ENCODE results near the gene CHD2.

CHD2 gene

GRCh38 chr15:93066224-93066681, 166.1 kb downstream of the CHD2 start (continued):
- TF ChIP-seq, protein P1, sequence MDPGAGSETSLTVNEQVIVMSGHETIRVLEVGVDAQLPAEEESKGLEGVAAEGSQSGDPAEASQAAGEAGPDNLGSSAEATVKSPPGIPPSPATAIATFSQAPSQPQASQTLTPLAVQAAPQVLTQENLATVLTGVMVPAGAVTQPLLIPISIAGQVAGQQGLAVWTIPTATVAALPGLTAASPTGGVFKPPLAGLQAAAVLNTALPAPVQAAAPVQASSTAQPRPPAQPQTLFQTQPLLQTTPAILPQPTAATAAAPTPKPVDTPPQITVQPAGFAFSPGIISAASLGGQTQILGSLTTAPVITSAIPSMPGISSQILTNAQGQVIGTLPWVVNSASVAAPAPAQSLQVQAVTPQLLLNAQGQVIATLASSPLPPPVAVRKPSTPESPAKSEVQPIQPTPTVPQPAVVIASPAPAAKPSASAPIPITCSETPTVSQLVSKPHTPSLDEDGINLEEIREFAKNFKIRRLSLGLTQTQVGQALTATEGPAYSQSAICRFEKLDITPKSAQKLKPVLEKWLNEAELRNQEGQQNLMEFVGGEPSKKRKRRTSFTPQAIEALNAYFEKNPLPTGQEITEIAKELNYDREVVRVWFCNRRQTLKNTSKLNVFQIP (CRISPR knock-in tag; IDR thresholded peaks at IDR 0.05; ENCODE audit: borderline replicate concordance, low read depth), result no peak
- no peak for TF ChIP-seq ARNTL (CRISPR knock-in tag; IDR thresholded peaks at IDR 0.05; ENCODE audit: borderline replicate concordance, low read depth)
- TF ChIP-seq OSR1 (CRISPR knock-in tag; IDR thresholded peaks at IDR 0.05), result no peak
- TF ChIP-seq TOX (CRISPR knock-in tag; IDR thresholded peaks at IDR 0.05; ENCODE audit: borderline replicate concordance), result no peak
- no peak for TF ChIP-seq ZFP30 (CRISPR knock-in tag; IDR thresholded peaks at IDR 0.05)
- no peak for TF ChIP-seq ESRRG (CRISPR knock-in tag; IDR thresholded peaks at IDR 0.05)
- TF ChIP-seq ZNF565 (CRISPR knock-in tag; conservative IDR thresholded peaks at IDR 0.05; ENCODE audit: low read depth), result no peak
- no peak for TF ChIP-seq CREB5 (CRISPR knock-in tag; IDR thresholded peaks at IDR 0.05; ENCODE audit: low read depth)

- TF ChIP-seq, protein P2, sequence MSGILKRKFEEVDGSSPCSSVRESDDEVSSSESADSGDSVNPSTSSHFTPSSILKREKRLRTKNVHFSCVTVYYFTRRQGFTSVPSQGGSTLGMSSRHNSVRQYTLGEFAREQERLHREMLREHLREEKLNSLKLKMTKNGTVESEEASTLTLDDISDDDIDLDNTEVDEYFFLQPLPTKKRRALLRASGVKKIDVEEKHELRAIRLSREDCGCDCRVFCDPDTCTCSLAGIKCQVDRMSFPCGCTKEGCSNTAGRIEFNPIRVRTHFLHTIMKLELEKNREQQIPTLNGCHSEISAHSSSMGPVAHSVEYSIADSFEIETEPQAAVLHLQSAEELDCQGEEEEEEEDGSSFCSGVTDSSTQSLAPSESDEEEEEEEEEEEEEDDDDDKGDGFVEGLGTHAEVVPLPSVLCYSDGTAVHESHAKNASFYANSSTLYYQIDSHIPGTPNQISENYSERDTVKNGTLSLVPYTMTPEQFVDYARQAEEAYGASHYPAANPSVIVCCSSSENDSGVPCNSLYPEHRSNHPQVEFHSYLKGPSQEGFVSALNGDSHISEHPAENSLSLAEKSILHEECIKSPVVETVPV (CRISPR knock-in tag; IDR thresholded peaks at IDR 0.05), result no peak
- TF ChIP-seq GLIS3 (CRISPR knock-in tag; IDR thresholded peaks at IDR 0.05) (no peak), ZNF8 (CRISPR knock-in tag; IDR thresholded peaks at IDR 0.05) (no peak), ARNTL (CRISPR knock-in tag; IDR thresholded peaks at IDR 0.05; ENCODE audit: borderline replicate concordance, low read depth) (no peak)
- no peak for ATAC-seq
Measured at GRCh38 chr15:93066834-93067648, 166.9 kb downstream of the CHD2 start.

GRCh38 chr15:93067649-93068085, 167.5 kb downstream of the CHD2 start:
- no peak for ATAC-seq
- TF ChIP-seq RARB (CRISPR knock-in tag; IDR thresholded peaks at IDR 0.05) (no peak), TOX (CRISPR knock-in tag; IDR thresholded peaks at IDR 0.05; ENCODE audit: borderline replicate concordance) (no peak), ZNF8 (CRISPR knock-in tag; IDR thresholded peaks at IDR 0.05) (no peak), ARNTL (CRISPR knock-in tag; IDR thresholded peaks at IDR 0.05; ENCODE audit: borderline replicate concordance, low read depth) (no peak), ZNF565 (CRISPR knock-in tag; conservative IDR thresholded peaks at IDR 0.05; ENCODE audit: low read depth) (no peak), SNAI2 (CRISPR knock-in tag; IDR thresholded peaks at IDR 0.05) (no peak), ESRRG (CRISPR knock-in tag; IDR thresholded peaks at IDR 0.05) (no peak), TCF4 (CRISPR knock-in tag; IDR thresholded peaks at IDR 0.05; ENCODE audit: borderline replicate concordance) (no peak), CREB5 (CRISPR knock-in tag; IDR thresholded peaks at IDR 0.05; ENCODE audit: low read depth) (no peak), ZFP30 (CRISPR knock-in tag; IDR thresholded peaks at IDR 0.05) (no peak)
- TF ChIP-seq, protein P3, sequence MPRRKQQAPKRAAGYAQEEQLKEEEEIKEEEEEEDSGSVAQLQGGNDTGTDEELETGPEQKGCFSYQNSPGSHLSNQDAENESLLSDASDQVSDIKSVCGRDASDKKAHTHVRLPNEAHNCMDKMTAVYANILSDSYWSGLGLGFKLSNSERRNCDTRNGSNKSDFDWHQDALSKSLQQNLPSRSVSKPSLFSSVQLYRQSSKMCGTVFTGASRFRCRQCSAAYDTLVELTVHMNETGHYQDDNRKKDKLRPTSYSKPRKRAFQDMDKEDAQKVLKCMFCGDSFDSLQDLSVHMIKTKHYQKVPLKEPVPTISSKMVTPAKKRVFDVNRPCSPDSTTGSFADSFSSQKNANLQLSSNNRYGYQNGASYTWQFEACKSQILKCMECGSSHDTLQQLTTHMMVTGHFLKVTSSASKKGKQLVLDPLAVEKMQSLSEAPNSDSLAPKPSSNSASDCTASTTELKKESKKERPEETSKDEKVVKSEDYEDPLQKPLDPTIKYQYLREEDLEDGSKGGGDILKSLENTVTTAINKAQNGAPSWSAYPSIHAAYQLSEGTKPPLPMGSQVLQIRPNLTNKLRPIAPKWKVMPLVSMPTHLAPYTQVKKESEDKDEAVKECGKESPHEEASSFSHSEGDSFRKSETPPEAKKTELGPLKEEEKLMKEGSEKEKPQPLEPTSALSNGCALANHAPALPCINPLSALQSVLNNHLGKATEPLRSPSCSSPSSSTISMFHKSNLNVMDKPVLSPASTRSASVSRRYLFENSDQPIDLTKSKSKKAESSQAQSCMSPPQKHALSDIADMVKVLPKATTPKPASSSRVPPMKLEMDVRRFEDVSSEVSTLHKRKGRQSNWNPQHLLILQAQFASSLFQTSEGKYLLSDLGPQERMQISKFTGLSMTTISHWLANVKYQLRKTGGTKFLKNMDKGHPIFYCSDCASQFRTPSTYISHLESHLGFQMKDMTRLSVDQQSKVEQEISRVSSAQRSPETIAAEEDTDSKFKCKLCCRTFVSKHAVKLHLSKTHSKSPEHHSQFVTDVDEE (CRISPR knock-in tag; IDR thresholded peaks at IDR 0.05), result no peak

DNA sequence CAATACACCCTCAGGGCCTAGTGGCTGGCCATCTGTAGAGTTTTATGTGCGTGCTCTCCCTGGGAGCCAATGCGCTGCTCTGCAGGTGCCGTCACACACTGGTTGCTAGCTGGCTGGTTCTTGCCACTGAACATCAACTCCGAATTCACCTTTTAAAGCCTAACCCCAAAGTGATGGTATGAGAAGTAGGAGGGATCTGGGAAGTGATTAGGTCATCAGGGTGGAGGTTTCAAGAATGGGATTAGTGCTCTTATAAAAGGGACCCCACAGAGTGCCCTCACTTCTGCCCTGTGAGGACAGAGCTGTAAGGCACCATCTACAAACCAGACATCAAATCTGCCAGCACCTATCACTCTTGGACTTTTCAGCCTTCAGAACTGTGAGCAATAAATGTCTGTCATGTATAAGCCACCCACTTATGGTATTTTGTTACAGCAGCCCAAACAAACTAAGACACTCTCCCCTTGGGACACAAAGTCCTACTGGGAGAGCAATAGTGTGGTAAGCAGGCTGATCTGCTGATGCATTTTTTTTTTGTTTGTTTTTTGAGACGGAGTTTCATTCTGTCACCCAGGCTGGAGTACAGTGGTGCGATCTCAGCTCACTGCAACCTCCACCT, 168.6 kb downstream of the CHD2 start:
- no peak for ATAC-seq
- TF ChIP-seq GLIS3 (CRISPR knock-in tag; IDR thresholded peaks at IDR 0.05) (no peak), RARB (CRISPR knock-in tag; IDR thresholded peaks at IDR 0.05) (no peak), CSDC2 (CRISPR knock-in tag; IDR thresholded peaks at IDR 0.05) (no peak), ZFP30 (CRISPR knock-in tag; IDR thresholded peaks at IDR 0.05) (no peak), ESRRG (CRISPR knock-in tag; IDR thresholded peaks at IDR 0.05) (no peak), PPARA (CRISPR knock-in tag; IDR thresholded peaks at IDR 0.05; ENCODE audit: borderline replicate concordance) (no peak), OSR1 (CRISPR knock-in tag; IDR thresholded peaks at IDR 0.05) (no peak), ZNF565 (CRISPR knock-in tag; conservative IDR thresholded peaks at IDR 0.05; ENCODE audit: low read depth) (no peak), ZC3H10 (CRISPR knock-in tag; IDR thresholded peaks at IDR 0.05) (no peak), ARNTL (CRISPR knock-in tag; IDR thresholded peaks at IDR 0.05; ENCODE audit: borderline replicate concordance, low read depth) (no peak), TOX (CRISPR knock-in tag; IDR thresholded peaks at IDR 0.05; ENCODE audit: borderline replicate concordance) (no peak)
- TF ChIP-seq, protein P3 (CRISPR knock-in tag; IDR thresholded peaks at IDR 0.05), result no peak
- TF ChIP-seq, protein P1 (CRISPR knock-in tag; IDR thresholded peaks at IDR 0.05; ENCODE audit: borderline replicate concordance, low read depth), result no peak
